Measurements from ENCODE around the gene FAM135A.
"Not testable (repeated sequence)": the region's sequence is repeated elsewhere in the genome, so short reads cannot be mapped to it uniquely, and the experiment has no call there.

The FAM135A gene

GRCh38 chr6:70456735-70457134, 43.4 kb downstream of the FAM135A start:
- peak overlapping the region; percentile 16 to 18 for H3K27ac ChIP-seq (ENCODE audit: low read depth in 2 of 2, low read length in 2 of 2)
- H3K9ac ChIP-seq (ENCODE audit: low read depth in 1 of 2, low read length in 2 of 2) = no peak overlapping the region
- H3K4me3 ChIP-seq (ENCODE audit: low read length in 2 of 2) = no peak overlapping the region
- H3K4me1 ChIP-seq (ENCODE audit: control insufficient read depth in 2 of 2, insufficient read depth in 2 of 2, low read length in 2 of 2) = peaks cover 0 to 5% of the 10 kb centered on the region in 2 donors
- H3K27me3 ChIP-seq (ENCODE audit: control insufficient read depth in 2 of 2, insufficient read depth in 2 of 2, low read length in 2 of 2) = no peaks in the 10 kb centered on the region
- H3K36me3 ChIP-seq (ENCODE audit: control insufficient read depth in 2 of 2, insufficient read depth in 2 of 2, low read length in 2 of 2) = peaks cover 0 to 7% of the 10 kb centered on the region in 2 donors
- H3K9me3 ChIP-seq (ENCODE audit: control insufficient read depth in 2 of 2, low read length in 2 of 2) = no peaks in the 10 kb centered on the region

DNA sequence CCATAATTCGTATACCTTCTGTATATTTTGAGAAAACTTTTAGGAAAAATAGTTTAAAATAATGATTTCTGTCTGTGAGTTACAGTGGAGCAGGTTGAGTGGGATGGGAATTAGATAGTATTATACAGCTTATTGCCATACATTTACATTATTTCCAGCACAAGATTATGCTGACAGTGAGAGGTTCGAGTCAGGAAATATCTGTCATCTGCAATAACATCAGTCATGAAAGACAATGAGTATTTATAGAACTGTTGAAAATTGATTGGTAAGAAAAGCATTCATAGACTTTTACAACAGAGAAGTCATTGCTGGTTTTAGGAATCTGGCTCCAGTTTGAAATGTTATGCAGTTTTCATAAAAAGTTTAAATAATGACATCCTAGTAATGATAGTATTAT, 45.9 kb downstream of the FAM135A start:
- Histone ChIP-seq H3K9ac (ENCODE audit: low read depth in 1 of 2, low read length in 2 of 2) (no peak overlapping the region), H3K4me3 (ENCODE audit: low read length in 2 of 2) (no peak overlapping the region), H3K4me1 (ENCODE audit: control insufficient read depth in 2 of 2, insufficient read depth in 2 of 2, low read length in 2 of 2) (peaks cover 0 to 5% of the 10 kb centered on the region in 2 donors), H3K27ac (ENCODE audit: low read depth in 2 of 2, low read length in 2 of 2) (no peak overlapping the region), H3K27me3 (ENCODE audit: control insufficient read depth in 2 of 2, insufficient read depth in 2 of 2, low read length in 2 of 2) (no peaks in the 10 kb centered on the region), H3K36me3 (ENCODE audit: control insufficient read depth in 2 of 2, insufficient read depth in 2 of 2, low read length in 2 of 2) (peaks cover 3 to 6% of the 10 kb centered on the region in 2 donors), H3K9me3 (ENCODE audit: control insufficient read depth in 2 of 2, low read length in 2 of 2) (no peaks in the 10 kb centered on the region)

- not testable (repeated sequence) for H3K9me3 ChIP-seq (ENCODE audit: control insufficient read depth in 2 of 2, low read length in 2 of 2); H3K4me1 ChIP-seq (ENCODE audit: control insufficient read depth in 2 of 2, insufficient read depth in 2 of 2, low read length in 2 of 2); H3K4me3 ChIP-seq (ENCODE audit: low read length in 2 of 2); H3K9ac ChIP-seq (ENCODE audit: low read depth in 1 of 2, low read length in 2 of 2); H3K36me3 ChIP-seq (ENCODE audit: control insufficient read depth in 2 of 2, insufficient read depth in 2 of 2, low read length in 2 of 2); H3K27me3 ChIP-seq (ENCODE audit: control insufficient read depth in 2 of 2, insufficient read depth in 2 of 2, low read length in 2 of 2); H3K27ac ChIP-seq (ENCODE audit: low read depth in 2 of 2, low read length in 2 of 2)
Measured at GRCh38 chr6:70459699-70460098, 46.4 kb downstream of the FAM135A start.

GRCh38 chr6:70470016-70470415, 56.7 kb downstream of the FAM135A start:
- no peaks in the 10 kb centered on the region for H3K9me3 ChIP-seq (ENCODE audit: control insufficient read depth in 2 of 2, low read length in 2 of 2)
- no peaks in the 10 kb centered on the region for H3K27me3 ChIP-seq (ENCODE audit: control insufficient read depth in 2 of 2, insufficient read depth in 2 of 2, low read length in 2 of 2)
- no peak overlapping the region for H3K27ac ChIP-seq (ENCODE audit: low read depth in 2 of 2, low read length in 2 of 2)
- H3K36me3 ChIP-seq (ENCODE audit: control insufficient read depth in 2 of 2, insufficient read depth in 2 of 2, low read length in 2 of 2) = peaks cover 15 to 16% of the 10 kb centered on the region in 2 donors
- H3K4me3 ChIP-seq (ENCODE audit: low read length in 2 of 2) = no peak overlapping the region
- no peak overlapping the region for H3K9ac ChIP-seq (ENCODE audit: low read depth in 1 of 2, low read length in 2 of 2)
- H3K4me1 ChIP-seq (ENCODE audit: control insufficient read depth in 2 of 2, insufficient read depth in 2 of 2, low read length in 2 of 2) = peaks cover 0 to 4% of the 10 kb centered on the region in 2 donors

DNA sequence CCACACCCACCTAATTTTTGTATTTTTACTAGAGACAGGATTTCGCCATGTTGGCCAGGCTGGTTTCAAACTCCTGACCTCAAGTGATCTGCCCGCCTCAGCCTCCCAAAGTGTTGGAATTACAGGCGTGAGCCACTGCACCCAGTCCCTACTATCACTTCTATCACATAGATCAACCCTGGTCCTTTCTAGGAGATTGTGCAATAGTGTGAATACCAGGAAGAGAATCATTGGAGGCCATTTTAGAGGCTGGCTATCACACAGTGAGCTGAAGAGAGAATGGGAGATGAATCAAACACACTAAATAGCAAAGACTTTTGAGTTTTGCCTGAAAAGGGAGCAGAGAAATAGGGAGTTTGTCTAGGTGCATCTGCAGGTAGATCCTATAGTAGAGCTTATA, 57.2 kb downstream of the FAM135A start:
- not testable (repeated sequence) for H3K4me3 ChIP-seq (ENCODE audit: low read length in 2 of 2); H3K9ac ChIP-seq (ENCODE audit: low read depth in 1 of 2, low read length in 2 of 2); H3K9me3 ChIP-seq (ENCODE audit: control insufficient read depth in 2 of 2, low read length in 2 of 2); H3K27ac ChIP-seq (ENCODE audit: low read depth in 2 of 2, low read length in 2 of 2); H3K27me3 ChIP-seq (ENCODE audit: control insufficient read depth in 2 of 2, insufficient read depth in 2 of 2, low read length in 2 of 2); H3K4me1 ChIP-seq (ENCODE audit: control insufficient read depth in 2 of 2, insufficient read depth in 2 of 2, low read length in 2 of 2)
- H3K36me3 ChIP-seq (ENCODE audit: control insufficient read depth in 2 of 2, insufficient read depth in 2 of 2, low read length in 2 of 2) = peaks cover 15 to 16% of the 10 kb centered on the region in 2 donors

DNA sequence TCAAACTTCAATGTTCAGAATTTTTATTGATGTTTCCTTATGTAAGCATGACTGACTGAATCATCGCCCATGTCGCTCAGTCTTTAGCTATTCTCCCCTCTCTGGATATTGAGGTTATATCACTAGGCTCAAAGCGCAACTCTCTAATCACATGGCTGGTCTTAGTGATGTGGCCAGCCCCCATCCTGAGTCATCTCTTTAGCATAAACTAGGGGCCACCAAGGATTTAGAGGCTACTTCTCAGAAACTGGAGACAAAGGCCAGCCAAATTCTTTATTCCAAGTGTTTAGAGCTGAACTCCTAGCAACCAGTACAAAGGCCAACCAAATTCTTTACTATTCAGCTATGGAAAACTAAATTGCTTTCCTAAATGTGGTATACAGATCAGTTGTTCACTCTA, 61.4 kb downstream of the FAM135A start:
- Histone ChIP-seq H3K4me3 (ENCODE audit: low read length in 2 of 2) (no peak overlapping the region), H3K36me3 (ENCODE audit: control insufficient read depth in 2 of 2, insufficient read depth in 2 of 2, low read length in 2 of 2) (peaks cover 23 to 30% of the 10 kb centered on the region in 2 donors)

GRCh38 chr6:70479236-70479635, 65.9 kb downstream of the FAM135A start:
- H3K9me3 ChIP-seq (ENCODE audit: control insufficient read depth in 2 of 2, low read length in 2 of 2) = no peaks in the 10 kb centered on the region
- peaks cover 16 to 30% of the 10 kb centered on the region in 2 donors for H3K36me3 ChIP-seq (ENCODE audit: control insufficient read depth in 2 of 2, insufficient read depth in 2 of 2, low read length in 2 of 2)
- no peak overlapping the region for H3K4me3 ChIP-seq (ENCODE audit: low read length in 2 of 2)
- H3K27ac ChIP-seq (ENCODE audit: low read depth in 2 of 2, low read length in 2 of 2) = no peak overlapping the region
- H3K27me3 ChIP-seq (ENCODE audit: control insufficient read depth in 2 of 2, insufficient read depth in 2 of 2, low read length in 2 of 2) = no peaks in the 10 kb centered on the region
- H3K9ac ChIP-seq (ENCODE audit: low read depth in 1 of 2, low read length in 2 of 2) = no peak overlapping the region
- peaks cover 0 to 2% of the 10 kb centered on the region in 2 donors for H3K4me1 ChIP-seq (ENCODE audit: control insufficient read depth in 2 of 2, insufficient read depth in 2 of 2, low read length in 2 of 2)

More for the DNA sequence above, 61.4 kb downstream of the FAM135A start:
- Histone ChIP-seq H3K9me3 (ENCODE audit: control insufficient read depth in 2 of 2, low read length in 2 of 2) (no peaks in the 10 kb centered on the region), H3K9ac (ENCODE audit: low read depth in 1 of 2, low read length in 2 of 2) (no peak overlapping the region), H3K4me1 (ENCODE audit: control insufficient read depth in 2 of 2, insufficient read depth in 2 of 2, low read length in 2 of 2) (peaks cover 0 to under 1% of the 10 kb centered on the region in 2 donors), H3K27ac (ENCODE audit: low read depth in 2 of 2, low read length in 2 of 2) (peak overlapping the region in 1 of 2 donors; percentile 18), H3K27me3 (ENCODE audit: control insufficient read depth in 2 of 2, insufficient read depth in 2 of 2, low read length in 2 of 2) (no peaks in the 10 kb centered on the region)

GRCh38 chr6:70486638-70487037, 73.3 kb downstream of the FAM135A start:
- H3K9me3 ChIP-seq (ENCODE audit: control insufficient read depth in 2 of 2, low read length in 2 of 2); H3K27ac ChIP-seq (ENCODE audit: low read depth in 2 of 2, low read length in 2 of 2); H3K9ac ChIP-seq (ENCODE audit: low read depth in 1 of 2, low read length in 2 of 2); H3K4me3 ChIP-seq (ENCODE audit: low read length in 2 of 2); H3K27me3 ChIP-seq (ENCODE audit: control insufficient read depth in 2 of 2, insufficient read depth in 2 of 2, low read length in 2 of 2); H3K4me1 ChIP-seq (ENCODE audit: control insufficient read depth in 2 of 2, insufficient read depth in 2 of 2, low read length in 2 of 2): not testable (repeated sequence)
- peaks cover 8 to 15% of the 10 kb centered on the region in 2 donors for H3K36me3 ChIP-seq (ENCODE audit: control insufficient read depth in 2 of 2, insufficient read depth in 2 of 2, low read length in 2 of 2)

GRCh38 chr6:70489364-70489763, 76.1 kb downstream of the FAM135A start:
- Histone ChIP-seq H3K4me1 (ENCODE audit: control insufficient read depth in 2 of 2, insufficient read depth in 2 of 2, low read length in 2 of 2) (no peaks in the 10 kb centered on the region), H3K9me3 (ENCODE audit: control insufficient read depth in 2 of 2, low read length in 2 of 2) (no peaks in the 10 kb centered on the region), H3K9ac (ENCODE audit: low read depth in 1 of 2, low read length in 2 of 2) (no peak overlapping the region), H3K36me3 (ENCODE audit: control insufficient read depth in 2 of 2, insufficient read depth in 2 of 2, low read length in 2 of 2) (peaks cover 4 to 7% of the 10 kb centered on the region in 2 donors), H3K27ac (ENCODE audit: low read depth in 2 of 2, low read length in 2 of 2) (no peak overlapping the region), H3K4me3 (ENCODE audit: low read length in 2 of 2) (no peak overlapping the region), H3K27me3 (ENCODE audit: control insufficient read depth in 2 of 2, insufficient read depth in 2 of 2, low read length in 2 of 2) (no peaks in the 10 kb centered on the region)

DNA sequence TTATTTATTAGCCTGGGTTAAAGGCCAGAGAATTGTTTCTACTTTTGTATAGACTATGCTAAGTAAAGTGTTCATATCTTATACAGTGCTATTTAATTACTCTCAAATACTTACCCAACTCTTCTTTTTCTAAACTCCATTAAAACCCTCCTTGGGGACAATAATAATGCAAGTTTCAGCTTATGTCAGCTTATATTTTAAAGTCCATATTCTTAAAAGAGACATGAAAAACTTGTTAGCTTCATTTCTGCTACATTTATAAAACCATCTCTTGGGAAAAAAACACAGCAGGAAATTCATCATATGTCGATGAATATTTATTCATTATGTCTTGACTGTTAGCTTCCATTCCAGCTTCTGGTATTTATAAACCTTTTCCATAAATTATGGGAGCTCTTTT, 81.5 kb downstream of the FAM135A start:
- Histone ChIP-seq H3K9ac (ENCODE audit: low read depth in 1 of 2, low read length in 2 of 2) (no peak overlapping the region), H3K9me3 (ENCODE audit: control insufficient read depth in 2 of 2, low read length in 2 of 2) (no peaks in the 10 kb centered on the region), H3K4me3 (ENCODE audit: low read length in 2 of 2) (no peak overlapping the region), H3K36me3 (ENCODE audit: control insufficient read depth in 2 of 2, insufficient read depth in 2 of 2, low read length in 2 of 2) (peaks cover 0 to 4% of the 10 kb centered on the region in 2 donors), H3K4me1 (ENCODE audit: control insufficient read depth in 2 of 2, insufficient read depth in 2 of 2, low read length in 2 of 2) (no peaks in the 10 kb centered on the region), H3K27me3 (ENCODE audit: control insufficient read depth in 2 of 2, insufficient read depth in 2 of 2, low read length in 2 of 2) (no peaks in the 10 kb centered on the region), H3K27ac (ENCODE audit: low read depth in 2 of 2, low read length in 2 of 2) (no peak overlapping the region)

GRCh38 chr6:70495790-70496189, 82.5 kb downstream of the FAM135A start:
- H3K9me3 ChIP-seq (ENCODE audit: control insufficient read depth in 2 of 2, low read length in 2 of 2); H3K9ac ChIP-seq (ENCODE audit: low read depth in 1 of 2, low read length in 2 of 2); H3K4me1 ChIP-seq (ENCODE audit: control insufficient read depth in 2 of 2, insufficient read depth in 2 of 2, low read length in 2 of 2); H3K4me3 ChIP-seq (ENCODE audit: low read length in 2 of 2); H3K27ac ChIP-seq (ENCODE audit: low read depth in 2 of 2, low read length in 2 of 2); H3K27me3 ChIP-seq (ENCODE audit: control insufficient read depth in 2 of 2, insufficient read depth in 2 of 2, low read length in 2 of 2); H3K36me3 ChIP-seq (ENCODE audit: control insufficient read depth in 2 of 2, insufficient read depth in 2 of 2, low read length in 2 of 2): not testable (repeated sequence)
